GM19467 (cell line): ENCODE data around the gene RTN4R.
"Not testable (repeated sequence)": the region's sequence is repeated elsewhere in the genome, so short reads cannot be mapped to it uniquely, and the experiment has no call there.

Experiments used
- ATAC-seq: cut with Tn5 transposase; IDR thresholded peaks from one replicate; pipeline ENCODE4 v1.9.1; 2021; ENCODE audit warnings: mild to moderate bottlenecking, moderate library complexity; ENCODE audit not compliant: unreplicated experiment

The RTN4R gene

DNA sequence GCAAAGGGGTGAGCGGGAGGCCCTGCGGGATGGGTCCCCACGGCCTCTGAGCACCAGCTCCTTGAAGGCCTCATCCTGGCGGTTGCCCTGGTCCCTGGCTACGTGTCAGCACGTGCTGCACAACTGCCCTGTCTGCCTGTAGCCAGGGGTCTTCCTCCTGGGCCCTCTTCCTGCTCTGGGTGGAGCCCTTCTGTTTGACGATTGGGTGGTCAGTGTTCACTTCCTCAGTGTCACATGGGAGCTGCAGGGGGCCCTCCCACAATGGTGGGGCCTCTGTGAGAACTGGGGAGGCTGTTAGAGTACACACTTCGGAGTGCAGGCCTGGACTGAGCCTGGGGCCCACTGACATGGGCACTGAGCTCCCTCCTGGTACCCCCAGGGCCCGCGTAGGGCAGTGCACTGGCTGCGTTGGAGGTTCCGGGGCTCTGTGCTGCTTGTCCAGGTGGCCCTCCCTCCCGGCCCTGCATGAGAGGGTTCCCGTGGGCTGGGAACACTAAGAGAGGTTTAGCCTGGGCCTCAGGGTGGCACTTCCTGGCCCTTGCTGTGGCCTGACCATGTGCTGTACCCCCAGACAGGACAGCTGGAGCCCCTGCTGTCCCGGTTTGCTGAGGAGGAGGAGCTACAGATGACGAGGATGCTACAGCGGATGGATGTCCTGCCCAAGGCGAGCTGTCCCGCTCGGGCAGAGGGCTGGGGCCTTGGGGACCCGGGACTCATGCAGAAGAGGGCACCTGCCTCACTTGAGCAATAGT is 38.0 kb upstream of the RTN4R start:
- no peak for ATAC-seq

DNA sequence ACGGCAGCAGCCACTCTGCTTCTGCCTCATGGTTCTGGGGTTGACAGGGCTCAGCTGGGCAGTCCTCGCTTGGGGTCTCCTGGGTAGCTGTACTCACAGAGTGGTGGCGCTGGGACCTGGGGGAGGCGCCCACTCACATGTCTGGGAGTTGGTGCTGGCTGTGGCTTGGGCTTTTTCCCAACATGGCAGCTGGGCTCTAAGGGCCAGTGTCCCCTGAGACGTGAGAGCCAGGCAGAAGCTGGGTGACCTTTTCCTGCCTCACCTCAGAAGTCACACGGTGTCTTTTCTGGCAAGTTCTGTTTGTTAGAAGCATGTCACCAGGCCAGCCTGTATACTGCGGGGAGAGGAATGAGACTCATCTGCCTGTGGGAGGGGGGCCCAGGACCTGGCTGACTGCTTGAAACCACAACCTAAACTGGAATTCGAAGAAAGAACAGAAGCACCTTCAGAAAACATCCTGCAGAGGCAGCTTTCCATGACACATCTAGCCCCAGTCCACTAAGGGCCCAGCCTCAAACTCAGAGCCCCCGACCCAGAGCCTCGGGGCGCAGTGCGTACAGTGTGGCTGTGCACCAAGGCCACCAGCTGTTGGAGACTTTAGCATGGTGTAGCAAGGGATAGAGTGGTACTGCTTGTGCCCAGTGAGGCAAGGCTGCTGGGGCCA is 37.2 kb upstream of the RTN4R start:
- not testable (repeated sequence) for ATAC-seq

- ATAC-seq: no peak
Observed at GRCh38 chr22:20304646-20305045, 36.5 kb upstream of the RTN4R start.

GRCh38 chr22:20303229-20303534 is 35.1 kb upstream of the RTN4R start:
- ATAC-seq: not testable (repeated sequence)

DNA sequence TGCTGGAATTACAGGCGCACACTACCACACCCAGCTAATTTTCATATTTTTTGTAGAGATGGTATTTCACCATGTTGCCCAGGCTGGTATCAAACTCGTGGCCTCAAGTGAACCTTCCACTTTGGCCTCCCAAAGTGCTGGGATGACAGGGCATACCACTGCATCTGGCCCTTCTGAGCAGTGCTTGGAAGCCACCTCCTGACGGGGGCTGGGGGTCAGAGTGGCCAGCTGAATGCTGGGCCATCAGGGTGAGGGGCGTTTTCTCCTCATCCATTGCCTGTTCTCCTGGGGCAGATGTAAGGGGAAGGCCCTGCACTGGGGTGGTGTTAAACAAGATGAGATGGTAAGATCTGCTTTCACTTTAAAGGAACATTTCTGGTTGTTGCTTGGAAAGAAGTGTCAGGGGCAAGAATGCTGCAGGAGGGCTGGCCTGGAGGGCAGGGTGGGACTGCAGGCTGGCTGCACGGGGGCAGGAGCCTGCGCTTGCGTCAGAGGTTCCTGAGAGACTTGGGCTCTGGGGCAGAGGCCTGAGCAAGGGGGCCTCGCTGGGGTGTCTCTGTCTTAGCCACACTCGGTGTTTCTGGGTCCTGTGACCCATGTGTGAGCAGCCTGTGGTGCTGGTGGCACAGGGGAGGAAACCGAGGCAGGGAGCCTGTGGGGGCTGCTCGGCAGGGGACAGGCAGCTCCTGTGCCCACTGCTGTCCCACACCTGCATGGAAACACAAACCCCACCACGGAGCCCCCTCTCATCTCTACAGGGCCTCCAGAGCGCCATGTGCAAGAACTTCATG is 34.5 kb upstream of the RTN4R start:
- ATAC-seq: no peak

DNA sequence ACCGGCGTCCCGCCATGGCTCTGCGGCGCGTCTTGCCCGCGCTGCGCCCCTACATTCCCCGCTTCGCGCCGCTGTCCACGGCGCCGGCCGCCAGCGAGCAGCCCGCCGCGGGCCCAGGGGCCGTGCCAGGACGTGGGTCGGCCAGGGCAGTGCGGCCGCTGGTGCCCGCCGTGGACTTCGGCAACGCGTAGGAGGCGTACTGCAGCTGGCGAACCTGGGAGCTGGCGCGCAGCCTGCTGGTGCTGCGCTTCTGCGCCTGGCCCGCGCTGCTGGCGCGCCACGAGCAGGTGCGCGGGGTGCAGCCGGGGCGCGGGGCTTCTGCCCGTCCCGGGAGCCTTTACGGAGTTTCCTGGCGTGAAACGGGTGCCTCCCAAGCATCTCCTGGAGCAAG is 31.6 kb upstream of the RTN4R start:
- no peak for ATAC-seq

DNA sequence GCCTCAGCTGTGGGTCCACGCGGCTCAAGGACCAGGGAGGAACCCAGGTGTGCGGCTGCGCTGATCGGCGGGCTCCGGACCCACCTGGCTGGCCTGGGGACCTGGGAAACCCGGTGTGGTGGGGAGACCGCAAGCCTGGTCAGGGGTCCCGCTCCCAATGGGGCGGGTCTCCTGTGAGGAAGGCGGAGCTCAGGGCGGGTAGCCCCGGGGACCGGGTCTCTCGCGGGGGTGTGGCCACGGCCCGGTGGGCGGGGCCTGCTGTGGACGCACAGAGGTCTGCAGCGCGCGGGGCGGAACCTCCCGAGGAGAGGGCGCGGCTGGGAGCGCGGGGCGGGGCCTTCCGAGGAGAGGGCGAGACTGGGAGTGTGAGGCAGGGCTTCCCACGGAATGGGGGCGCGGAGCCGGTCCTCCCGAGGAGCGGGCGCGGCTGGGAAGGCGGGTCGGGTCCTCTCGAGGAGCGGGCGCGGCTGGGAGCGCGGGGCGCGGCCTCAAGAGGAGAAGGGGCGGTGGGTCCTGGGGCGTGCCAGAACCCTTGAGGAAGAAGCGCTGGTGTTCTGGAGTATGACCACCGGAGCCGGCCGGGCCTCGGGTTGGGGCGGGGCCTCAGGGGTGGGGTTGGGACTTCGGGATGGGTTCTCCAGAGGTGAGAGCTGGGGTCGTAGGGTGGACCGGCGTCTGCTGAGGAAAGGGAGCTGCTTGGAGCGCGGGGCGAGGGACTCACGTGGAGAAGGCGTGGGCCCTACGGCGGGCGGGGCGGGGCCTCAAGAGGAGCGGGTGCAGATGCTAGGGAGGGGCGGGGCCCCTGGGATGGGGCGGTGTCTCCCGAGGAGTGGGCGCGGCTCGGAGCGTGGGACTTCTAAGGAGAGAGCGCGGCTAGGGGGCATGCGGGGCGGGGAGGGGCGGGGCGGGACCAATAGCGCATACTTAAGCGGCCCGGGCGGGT is 31.0 kb upstream of the RTN4R start:
- ATAC-seq: peak; percentile 46

DNA sequence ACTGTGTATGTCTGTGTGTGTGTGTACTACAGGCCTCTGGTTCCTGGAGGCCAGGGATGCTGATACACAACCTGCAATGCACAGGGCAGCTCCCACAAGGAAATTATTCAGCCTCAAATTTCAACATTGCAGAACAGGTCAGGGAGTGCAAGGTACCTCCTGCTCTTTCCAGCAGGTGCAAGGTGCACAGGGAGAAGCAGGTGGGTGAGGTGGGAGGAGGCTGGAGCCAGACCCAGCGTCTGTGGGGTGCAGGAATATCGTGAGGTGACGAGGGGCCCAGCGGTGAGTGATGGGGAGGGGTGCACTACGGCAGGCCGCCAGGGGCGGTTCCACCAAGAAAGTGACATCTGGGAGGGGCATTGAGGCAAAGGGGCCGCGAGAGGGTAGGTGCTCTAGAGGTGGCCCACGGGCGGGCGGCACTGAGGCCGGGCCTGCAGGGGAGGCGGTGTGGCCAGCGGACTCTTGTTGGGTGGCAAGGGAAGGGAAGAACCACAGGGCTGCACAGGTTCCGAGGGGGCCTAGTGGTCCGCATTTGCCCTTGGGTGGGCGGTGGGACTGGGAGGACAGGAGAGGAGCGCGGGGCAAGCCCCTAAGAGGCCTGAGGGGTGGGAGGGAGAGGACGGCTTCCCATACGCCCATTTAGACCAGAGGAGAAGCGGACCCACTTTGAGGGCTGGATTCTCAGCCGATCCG is 30.1 kb upstream of the RTN4R start:
- no peak for ATAC-seq

DNA sequence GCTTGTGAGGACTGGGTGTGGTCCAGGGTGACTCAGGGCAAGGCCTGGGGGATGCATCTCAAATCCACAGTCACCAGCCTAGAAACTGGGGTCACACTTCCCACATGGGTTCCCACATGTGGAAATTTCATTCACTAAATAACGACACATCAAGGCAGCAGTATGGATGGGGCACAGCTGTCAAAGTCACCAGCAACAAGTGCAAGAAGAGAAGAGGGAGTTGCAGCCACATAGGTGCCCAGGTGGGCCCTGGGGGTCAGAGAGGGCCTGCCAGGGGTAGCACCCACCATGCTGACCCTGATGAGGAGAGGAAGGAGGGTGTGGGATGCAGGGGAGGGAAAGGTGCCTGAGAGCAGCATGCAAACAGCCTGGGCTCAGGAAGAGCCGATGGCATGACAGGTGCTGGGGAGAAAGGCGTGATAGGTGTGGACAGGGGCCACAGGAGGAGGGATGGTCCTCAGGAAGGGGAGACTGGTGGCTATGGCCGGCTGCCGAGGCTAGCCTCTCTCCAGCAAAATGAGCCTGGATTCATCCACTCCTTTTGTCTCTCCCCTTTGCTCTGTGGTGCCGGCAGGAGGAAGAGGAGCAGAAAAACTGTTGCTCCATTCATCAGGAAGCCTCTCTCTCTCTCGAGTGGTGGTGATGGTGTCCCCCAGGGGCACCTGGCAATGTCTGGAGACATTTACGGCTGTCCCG is 29.4 kb upstream of the RTN4R start:
- ATAC-seq: no peak

- no peak for ATAC-seq
Observed at GRCh38 chr22:20296598-20296997, 28.5 kb upstream of the RTN4R start.

- ATAC-seq: no peak
Observed at GRCh38 chr22:20295262-20296064, 27.3 kb upstream of the RTN4R start.

- no peak for ATAC-seq
Observed at GRCh38 chr22:20292673-20293232, 24.6 kb upstream of the RTN4R start.

GRCh38 chr22:20292108-20292507 is 24.0 kb upstream of the RTN4R start:
- ATAC-seq: no peak

- ATAC-seq: no peak
Observed at GRCh38 chr22:20291604-20292063, 23.5 kb upstream of the RTN4R start.

GRCh38 chr22:20291249-20291586 is 23.1 kb upstream of the RTN4R start:
- ATAC-seq: no peak

DNA sequence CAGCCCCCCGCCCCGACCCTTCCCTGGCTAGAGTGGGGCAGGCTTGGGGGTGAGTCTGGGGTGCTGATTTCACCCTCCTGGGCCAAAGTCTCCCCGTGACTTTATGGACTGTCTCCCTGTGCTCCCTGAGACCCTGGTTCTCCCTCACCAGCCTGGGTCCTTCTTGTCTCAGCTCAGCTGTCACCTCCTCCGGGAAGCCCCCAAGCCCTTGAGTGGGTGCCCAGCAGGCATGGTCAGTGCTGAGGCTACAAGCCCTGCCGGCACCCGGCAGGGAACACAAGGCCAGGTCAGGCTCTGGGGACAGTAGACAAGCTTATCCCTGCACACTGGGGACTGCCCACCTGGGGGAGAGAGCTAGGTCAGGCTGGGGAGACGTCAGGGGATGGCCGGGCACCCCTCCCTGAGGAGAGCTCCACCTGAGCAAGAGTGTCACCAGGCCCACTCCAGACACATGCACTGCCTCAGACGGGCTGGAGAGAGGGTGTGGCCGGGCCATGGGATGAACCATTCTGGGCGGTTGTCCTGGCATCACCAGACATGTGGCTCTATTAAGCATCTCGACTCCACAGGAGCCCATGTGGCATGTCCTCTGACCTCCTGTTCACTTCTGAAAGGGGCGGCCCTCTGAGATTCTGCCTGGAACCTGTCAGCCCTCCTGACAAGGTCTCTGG is 22.6 kb upstream of the RTN4R start:
- ATAC-seq: no peak

DNA sequence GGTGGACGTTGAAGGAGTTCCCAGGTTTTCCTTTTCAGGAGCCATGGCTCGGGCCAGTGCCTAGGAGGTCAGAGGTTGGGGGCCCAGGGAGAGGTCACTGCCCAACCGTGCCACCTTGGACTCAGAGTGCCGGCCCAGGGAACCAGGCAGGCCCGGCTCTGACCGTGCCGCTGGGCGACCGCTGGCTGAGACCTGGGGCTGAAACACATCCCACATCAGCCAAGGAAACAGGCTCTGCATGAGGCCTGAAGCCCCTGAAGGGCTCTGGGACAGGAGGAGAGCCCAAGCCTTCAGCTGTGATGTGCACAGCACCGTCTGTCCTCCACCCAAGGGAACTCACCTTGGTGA is 21.9 kb upstream of the RTN4R start:
- ATAC-seq: no peak
